K562 (cell line): ENCODE measurements around the gene TP53TG5. TPM values are rescaled to one million over a fixed set of nuclear protein-coding genes. Genes with fewer than 3 reads are reported as not detected.

Source experiments
- ATAC-seq: fragments of 200-7000 bp; cut with Tn5 transposase; 3 replicates; pipeline ENCODE4 v1.9.1; 2020; ENCODE audit warnings: moderate library complexity
- BruUV-seq: library from RNA; stranded (reverse); fragments of 400-500 nt; replicated peaks from 2 replicates; lab custom pipeline; 2021; lab: Mats Ljungman, UMichigan
- CTCF ChIA-PET: fragments of 300-600 bp; formaldehyde crosslinking; extraction: SDS; loops from one replicate; lab custom pipeline; 2021; ENCODE audit warnings: low intra/inter-chr PET ratio; lab: Yijun Ruan, JAX
- POLR2A ChIA-PET: fragments of 300-600, 350-650 bp; sonication (Branson Sonifier 250); formaldehyde crosslinking; extraction: SDS; loops from one replicate; lab custom pipeline; 2021; ENCODE audit warnings: antibody characterized with exemption, inconsistent platforms; lab: Yijun Ruan, JAX
- DNase-seq, 4 experiments: peaks; one replicate each; pipeline versions ENCODE4 v3.0.0 to v3.0.0-alpha.2; 2011 to 2018; ENCODE audit warnings: low spot score in 3 of 4, mixed read lengths in 3 of 4; ENCODE audit errors: extremely low read depth in 1 of 4
- FAIRE-seq: peaks from 2 replicates; lab custom pipeline; 2011; peaks lifted over from hg19 to GRCh38; lab: Jason Lieb, UNC
- H2AFZ ChIP-seq: 2 replicates; pipeline ENCODE4 v1.6.0; 2011; ENCODE audit warnings: low read depth, low read length, control low read depth, inconsistent platforms
- H3K27ac ChIP-seq: fragments of 200-600 bp; 3 replicates; pipeline ENCODE4 v1.8.0; 2011; ENCODE audit warnings: low read depth, mild to moderate bottlenecking, control low read depth, inconsistent platforms, low read length, moderate library complexity, mixed read lengths; ENCODE audit errors: extremely low read depth
- H3K27me3 ChIP-seq, 2 experiments: fragments of 300-600 bp in 1 of 2; 2 replicates in 1 of 2; 3 replicates in 1 of 2; pipeline versions ENCODE4 v1.6.0 to v1.8.0; 2011; ENCODE audit warnings: inconsistent platforms in 2 of 2, low read length in 2 of 2, mild to moderate bottlenecking in 1 of 2, mixed read lengths in 1 of 2, moderate library complexity in 1 of 2; ENCODE audit not compliant: control insufficient read depth in 2 of 2, insufficient read depth in 2 of 2
- H3K36me3 ChIP-seq: fragments of 300-600 bp; 3 replicates; pipeline ENCODE4 v1.8.0; 2011; ENCODE audit warnings: mild to moderate bottlenecking, low read length, inconsistent platforms; ENCODE audit not compliant: control insufficient read depth, insufficient read depth
- H3K4me1 ChIP-seq, 2 experiments: fragments of 200-600 bp in 1 of 2; replicated peaks in 1 of 2; 2 replicates in 1 of 2; 3 replicates in 1 of 2; pipeline versions ENCODE4 v1.5.1 to v1.8.0; 2011; ENCODE audit warnings: inconsistent platforms in 2 of 2, low read length in 2 of 2, mild to moderate bottlenecking in 1 of 2, mixed read lengths in 1 of 2, moderate library complexity in 1 of 2; ENCODE audit not compliant: control insufficient read depth in 2 of 2, insufficient read depth in 2 of 2
- H3K4me2 ChIP-seq: 2 replicates; pipeline ENCODE4 v1.6.1; 2011; ENCODE audit warnings: low read length, control low read depth, inconsistent platforms, mixed read lengths; ENCODE audit not compliant: insufficient read depth
- H3K4me3 ChIP-seq: fragments of 200-600 bp; sonication (generic), shearing (Covaris generic); 2 replicates; pipeline ENCODE4 v1.5.1; 2016; ENCODE audit warnings: control low read depth, inconsistent platforms
- H3K79me2 ChIP-seq: fragments of 200-600 bp; 3 replicates; pipeline ENCODE4 v1.8.0; 2011; ENCODE audit warnings: low read length, inconsistent platforms; ENCODE audit not compliant: control insufficient read depth, insufficient read depth
- H3K9ac ChIP-seq, 2 experiments: 2 replicates each; pipeline versions ENCODE4 v1.6.0 to v1.6.1; 2011; ENCODE audit warnings: low read depth in 2 of 2, low read length in 2 of 2, control low read depth in 1 of 2, inconsistent platforms in 1 of 2, mild to moderate bottlenecking in 1 of 2, mixed read lengths in 1 of 2; ENCODE audit not compliant: insufficient read depth in 1 of 2
- H3K9me1 ChIP-seq: one replicate; pipeline ENCODE4 v1.6.0; 2011; ENCODE audit warnings: inconsistent platforms, mild to moderate bottlenecking, low read length, moderate library complexity; ENCODE audit not compliant: control insufficient read depth, insufficient read depth
- H3K9me3 ChIP-seq: replicated peaks from 2 replicates; pipeline ENCODE4 v1.5.1; 2011; ENCODE audit warnings: low read depth, low read length, inconsistent platforms; ENCODE audit not compliant: control insufficient read depth, insufficient read depth
- H4K20me1 ChIP-seq: replicated peaks from 2 replicates; pipeline ENCODE4 v1.6.1; 2011; ENCODE audit warnings: low read length, inconsistent platforms, mixed read lengths; ENCODE audit not compliant: control insufficient read depth, insufficient read depth
- ELF4 ChIP-seq: fragments of 450-650 bp; formaldehyde crosslinking; IDR thresholded peaks from 2 replicates; pipeline ENCODE4 v1.4.0; 2022; ENCODE audit warnings: missing genetic modification characterization
- IRF2 ChIP-seq: sonication (generic); formaldehyde crosslinking; IDR thresholded peaks from 2 replicates; pipeline ENCODE4 v1.8.1; 2022; ENCODE audit warnings: mild to moderate bottlenecking, missing genetic modification reagents
- JUNB ChIP-seq: fragments of 450-650 bp; formaldehyde crosslinking; conservative IDR thresholded peaks from 2 replicates; pipeline ENCODE4 v1.4.0; 2020; ENCODE audit warnings: mild to moderate bottlenecking
- KAT2B ChIP-seq: IDR thresholded peaks from one replicate; pipeline ENCODE4 v1.6.1; 2012; ENCODE audit warnings: low read depth, mild to moderate bottlenecking, control low read depth, inconsistent platforms, low read length, moderate library complexity
- KLF10 ChIP-seq: fragments of 250-450 bp; sonication (Bioruptor Pico); IDR thresholded peaks from 2 replicates; pipeline ENCODE4 v1.6.1; 2021; ENCODE audit warnings: matching md5 sums
- KLF13 ChIP-seq: fragments of 450-650 bp; IDR thresholded peaks from 2 replicates; pipeline ENCODE4 v1.6.1; 2016; ENCODE audit warnings: missing genetic modification characterization, low read depth, mild to moderate bottlenecking, missing compliant biosample characterization, moderate library complexity, borderline replicate concordance
- MYNN ChIP-seq, 2 experiments: sonication (generic); formaldehyde crosslinking in 1 of 2; IDR thresholded peaks; 2 replicates each; pipeline versions ENCODE4 v1.5.0 to v1.6.1; 2016 to 2020; ENCODE audit warnings: antibody characterized with exemption in 1 of 2, missing genetic modification reagents in 1 of 2
- SIRT6 ChIP-seq: IDR thresholded peaks from one replicate; pipeline ENCODE4 v1.6.1; 2012; ENCODE audit warnings: low read depth, mild to moderate bottlenecking, control low read depth, inconsistent platforms, low read length, moderate library complexity
- SRSF3 ChIP-seq: fragments of 200-400 bp; formaldehyde crosslinking; IDR thresholded peaks from 2 replicates; pipeline ENCODE4 v1.6.1; 2016; ENCODE audit warnings: mild to moderate bottlenecking, low read length, moderate library complexity; ENCODE audit not compliant: insufficient read depth
- TCF7 ChIP-seq: sonication (generic); IDR thresholded peaks from 2 replicates; pipeline ENCODE4 v1.6.1; 2016; ENCODE audit warnings: antibody characterized with exemption, borderline replicate concordance
- THRAP3 ChIP-seq: fragments of 450-650 bp; IDR thresholded peaks from 2 replicates; pipeline ENCODE4 v1.6.1; 2016; ENCODE audit warnings: mild to moderate bottlenecking, inconsistent platforms, borderline replicate concordance
- TOE1 ChIP-seq, 2 experiments: fragments of 450-650 bp in 1 of 2; sonication (generic) in 1 of 2; formaldehyde crosslinking in 1 of 2; IDR thresholded peaks; 2 replicates each; pipeline versions ENCODE4 v1.7.1 to v1.8.0; 2016 to 2022; ENCODE audit warnings: borderline replicate concordance in 2 of 2, mild to moderate bottlenecking in 2 of 2, antibody characterized with exemption in 1 of 2, inconsistent platforms in 1 of 2, low read depth in 1 of 2, missing genetic modification reagents in 1 of 2, moderate library complexity in 1 of 2
- ZNF282 ChIP-seq: sonication (generic); formaldehyde crosslinking; IDR thresholded peaks from 2 replicates; pipeline ENCODE4 v1.8.1; 2023; ENCODE audit warnings: missing genetic modification reagents
- ZNF780A ChIP-seq: fragments of 250-450 bp; sonication (Bioruptor Pico); IDR thresholded peaks from 2 replicates; pipeline ENCODE4 v1.5.0; 2021; ENCODE audit warnings: mild to moderate bottlenecking
- WGBS: fragments of 100-300 bp; shearing (Covaris generic); methylation state at CpG from one replicate; pipeline ENCODE4 v1.1.6; 2016; ENCODE audit warnings: low coverage, mixed read lengths; ENCODE audit not compliant: insufficient coverage; ENCODE audit errors: missing lambda C conversion rate; 5-methylcytosine and 5-hydroxymethylcytosine counted together
- in situ Hi-C: fragments of 300-500 bp; cut with MboI; formaldehyde crosslinking; loops from 4 replicates; pipeline ENCODE4 v1.15.0; 2018; ENCODE audit warnings: inconsistent platforms, mixed read lengths
- intact Hi-C: fragments of 100-400 bp; cut with micrococcal nuclease; formaldehyde crosslinking; loops from 2 replicates; pipeline ENCODE4 v1.14.2; 2022
- polyA plus RNA-seq, 8 experiments: library from polyadenylated mRNA; depleted of rRNA in 4 of 8; stranded (reverse) in 5 of 8; unstranded in 3 of 8; fragments of >200 nt; fragmentation: Nextera tagmentation in 2 of 8; fragmentation: Illumina TruSeq in 1 of 8; extraction: Ambion mirVana in 2 of 8; extraction: Trizol in 1 of 8; gene quantifications; 2 replicates each; pipeline versions ENCODE4 v1.2.1 to v1.2.3, GENCODE V29; 2011 to 2014; ENCODE audit warnings: inconsistent platforms in 1 of 8, missing spikeins in 1 of 8
- total RNA-seq, 7 experiments: library from RNA; depleted of rRNA in 6 of 7; stranded (reverse); fragments of >200 nt in 6 of 7; fragmentation: Illumina TruSeq in 2 of 7; extraction: Trizol in 2 of 7; gene quantifications; 2 replicates each; pipeline versions ENCODE4 v1.2.1 to v1.2.3, GENCODE V29; 2011 to 2021; ENCODE audit warnings: low replicate concordance in 1 of 7
- TF ChIP-seq, protein P1 (sequence below): fragments of 450-650 bp; IDR thresholded peaks from 2 replicates; pipeline ENCODE4 v1.7.1; 2018; ENCODE audit warnings: mild to moderate bottlenecking, low read depth; ENCODE audit not compliant: partially characterized antibody
- TF ChIP-seq, protein P2 (sequence below): sonication (generic); formaldehyde crosslinking; IDR thresholded peaks from 2 replicates; pipeline ENCODE4 v1.8.0; 2022; ENCODE audit warnings: mild to moderate bottlenecking, missing genetic modification reagents

Gene TP53TG5
- total and polyA plus RNA-seq, 9 of the 15 experiments (the other 6 are each of a cell fraction or from before 2014, with no cell fraction given) = 0.04 to 0.05 (median 0.04) TPM; not detected in 6

DNA sequence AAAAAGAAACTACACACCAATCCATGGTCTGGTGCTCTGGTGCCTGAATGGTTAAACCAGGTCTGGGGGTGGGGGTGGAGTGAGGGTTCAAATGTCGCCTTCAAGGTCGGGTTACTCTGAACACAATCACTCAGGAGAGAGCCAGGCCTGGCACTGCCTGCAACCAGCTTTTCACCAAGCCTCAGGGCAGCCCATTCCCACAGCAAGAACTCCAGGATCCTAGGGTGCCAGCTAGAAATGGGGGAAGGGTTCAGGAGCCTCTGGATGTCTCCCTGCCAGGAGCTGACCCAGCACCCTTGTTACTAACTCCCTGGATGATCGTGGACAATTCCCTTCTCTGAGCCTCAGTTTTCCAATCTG, 36.6 kb downstream of the TP53TG5 start:
- Histone ChIP-seq H2AFZ (no peak overlapping the region), H3K9me1 (no peaks in the 10 kb centered on the region), H3K4me2 (peak overlapping the region; percentile 42; the same call in 1 of the 2 replicates), H3K36me3 (peaks cover 9% of the 10 kb centered on the region; the same call in 2 of the 3 replicates), H3K27ac (no peak overlapping the region), H3K79me2 (peaks cover 7% of the 10 kb centered on the region; the same call in 1 of the 3 replicates), H3K4me1 (peaks cover 69 to 86% of the 10 kb centered on the region in 2 experiments), H3K9me3 (no peaks in the 10 kb centered on the region), H3K9ac (peak overlapping the region; percentile 1 to 86; a peak in 1 of 4 replicates), H4K20me1 (peaks cover 13% of the 10 kb centered on the region; the same call in 1 of the 2 replicates), H3K27me3 (no peaks in the 10 kb centered on the region), H3K4me3 (no peak overlapping the region)
- no TSS peak for BruUV-seq
- ATAC-seq (no peak), FAIRE-seq (no peak), DNase-seq (no peak)
- ChIA-PET POLR2A (interaction anchor here (0.6 to 1.9 kb wide), 10 partner anchors 9 to 287 kb away, joined by 3 to 7 read pairs (median 3); partner anchors contain the start of gene SYS1), CTCF (no interaction called here)
- intact Hi-C loops (no loop called here), in situ Hi-C loops (no loop called here)
- WGBS = 23% methylated on average over 3 of the region's 3 CpGs
- TF ChIP-seq KLF10 (CRISPR knock-in tag) (no peak), TCF7 (no peak), THRAP3 (no peak), SIRT6 (no peak), ZNF282 (CRISPR knock-in tag) (no peak), ELF4 (CRISPR knock-in tag) (no peak), KAT2B (no peak), JUNB (CRISPR knock-in tag) (no peak), IRF2 (no peak), ZNF780A (CRISPR knock-in tag) (no peak), KLF13 (tag) (no peak), SRSF3 (no peak), TOE1 (IDR thresholded peaks at IDR 0.05; ENCODE audit: borderline replicate concordance) (no peak), TOE1 (CRISPR knock-in tag; IDR thresholded peaks at IDR 0.05; ENCODE audit: borderline replicate concordance, low read depth) (no peak), MYNN (IDR thresholded peaks at IDR 0.05) (no peak), MYNN (CRISPR knock-in tag; IDR thresholded peaks at IDR 0.05) (no peak)
- TF ChIP-seq, protein P1, sequence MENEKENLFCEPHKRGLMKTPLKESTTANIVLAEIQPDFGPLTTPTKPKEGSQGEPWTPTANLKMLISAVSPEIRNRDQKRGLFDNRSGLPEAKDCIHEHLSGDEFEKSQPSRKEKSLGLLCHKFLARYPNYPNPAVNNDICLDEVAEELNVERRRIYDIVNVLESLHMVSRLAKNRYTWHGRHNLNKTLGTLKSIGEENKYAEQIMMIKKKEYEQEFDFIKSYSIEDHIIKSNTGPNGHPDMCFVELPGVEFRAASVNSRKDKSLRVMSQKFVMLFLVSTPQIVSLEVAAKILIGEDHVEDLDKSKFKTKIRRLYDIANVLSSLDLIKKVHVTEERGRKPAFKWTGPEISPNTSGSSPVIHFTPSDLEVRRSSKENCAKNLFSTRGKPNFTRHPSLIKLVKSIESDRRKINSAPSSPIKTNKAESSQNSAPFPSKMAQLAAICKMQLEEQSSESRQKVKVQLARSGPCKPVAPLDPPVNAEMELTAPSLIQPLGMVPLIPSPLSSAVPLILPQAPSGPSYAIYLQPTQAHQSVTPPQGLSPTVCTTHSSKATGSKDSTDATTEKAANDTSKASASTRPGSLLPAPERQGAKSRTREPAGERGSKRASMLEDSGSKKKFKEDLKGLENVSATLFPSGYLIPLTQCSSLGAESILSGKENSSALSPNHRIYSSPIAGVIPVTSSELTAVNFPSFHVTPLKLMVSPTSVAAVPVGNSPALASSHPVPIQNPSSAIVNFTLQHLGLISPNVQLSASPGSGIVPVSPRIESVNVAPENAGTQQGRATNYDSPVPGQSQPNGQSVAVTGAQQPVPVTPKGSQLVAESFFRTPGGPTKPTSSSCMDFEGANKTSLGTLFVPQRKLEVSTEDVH = no peak
- TF ChIP-seq, protein P2, sequence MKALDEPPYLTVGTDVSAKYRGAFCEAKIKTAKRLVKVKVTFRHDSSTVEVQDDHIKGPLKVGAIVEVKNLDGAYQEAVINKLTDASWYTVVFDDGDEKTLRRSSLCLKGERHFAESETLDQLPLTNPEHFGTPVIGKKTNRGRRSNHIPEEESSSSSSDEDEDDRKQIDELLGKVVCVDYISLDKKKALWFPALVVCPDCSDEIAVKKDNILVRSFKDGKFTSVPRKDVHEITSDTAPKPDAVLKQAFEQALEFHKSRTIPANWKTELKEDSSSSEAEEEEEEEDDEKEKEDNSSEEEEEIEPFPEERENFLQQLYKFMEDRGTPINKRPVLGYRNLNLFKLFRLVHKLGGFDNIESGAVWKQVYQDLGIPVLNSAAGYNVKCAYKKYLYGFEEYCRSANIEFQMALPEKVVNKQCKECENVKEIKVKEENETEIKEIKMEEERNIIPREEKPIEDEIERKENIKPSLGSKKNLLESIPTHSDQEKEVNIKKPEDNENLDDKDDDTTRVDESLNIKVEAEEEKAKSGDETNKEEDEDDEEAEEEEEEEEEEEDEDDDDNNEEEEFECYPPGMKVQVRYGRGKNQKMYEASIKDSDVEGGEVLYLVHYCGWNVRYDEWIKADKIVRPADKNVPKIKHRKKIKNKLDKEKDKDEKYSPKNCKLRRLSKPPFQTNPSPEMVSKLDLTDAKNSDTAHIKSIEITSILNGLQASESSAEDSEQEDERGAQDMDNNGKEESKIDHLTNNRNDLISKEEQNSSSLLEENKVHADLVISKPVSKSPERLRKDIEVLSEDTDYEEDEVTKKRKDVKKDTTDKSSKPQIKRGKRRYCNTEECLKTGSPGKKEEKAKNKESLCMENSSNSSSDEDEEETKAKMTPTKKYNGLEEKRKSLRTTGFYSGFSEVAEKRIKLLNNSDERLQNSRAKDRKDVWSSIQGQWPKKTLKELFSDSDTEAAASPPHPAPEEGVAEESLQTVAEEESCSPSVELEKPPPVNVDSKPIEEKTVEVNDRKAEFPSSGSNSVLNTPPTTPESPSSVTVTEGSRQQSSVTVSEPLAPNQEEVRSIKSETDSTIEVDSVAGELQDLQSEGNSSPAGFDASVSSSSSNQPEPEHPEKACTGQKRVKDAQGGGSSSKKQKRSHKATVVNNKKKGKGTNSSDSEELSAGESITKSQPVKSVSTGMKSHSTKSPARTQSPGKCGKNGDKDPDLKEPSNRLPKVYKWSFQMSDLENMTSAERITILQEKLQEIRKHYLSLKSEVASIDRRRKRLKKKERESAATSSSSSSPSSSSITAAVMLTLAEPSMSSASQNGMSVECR (CRISPR knock-in tag) = no peak
